Duodenal mucosa (tissue), 2 donors: ENCODE data around the gene ATCAY.

Experiments used
- H3K27ac ChIP-seq: one replicate; pipeline ENCODE4 v1.7.0; 2013; ENCODE audit warnings: low read depth, low read length
- H3K27me3 ChIP-seq, 2 donors: one replicate each; pipeline ENCODE4 v1.7.0; 2013; ENCODE audit warnings: low read length in 2 of 2, control low read depth in 1 of 2; ENCODE audit not compliant: insufficient read depth in 2 of 2, control insufficient read depth in 1 of 2
- H3K36me3 ChIP-seq, 2 donors: one replicate each; pipeline ENCODE4 v1.7.0; 2013; ENCODE audit warnings: low read length in 2 of 2, control low read depth in 1 of 2; ENCODE audit not compliant: insufficient read depth in 2 of 2, control insufficient read depth in 1 of 2
- H3K4me1 ChIP-seq, 2 donors: one replicate each; pipeline ENCODE4 v1.7.0; 2013; ENCODE audit warnings: low read length in 2 of 2, control low read depth in 1 of 2; ENCODE audit not compliant: insufficient read depth in 2 of 2, control insufficient read depth in 1 of 2
- H3K4me3 ChIP-seq, 2 donors: one replicate each; pipeline ENCODE4 v1.7.0; 2013; ENCODE audit warnings: low read length in 2 of 2, low read depth in 1 of 2
- H3K9ac ChIP-seq, 2 donors: one replicate each; pipeline ENCODE4 v1.7.0; 2013; ENCODE audit warnings: low read length in 2 of 2, low read depth in 1 of 2
- H3K9me3 ChIP-seq, 2 donors: one replicate each; pipeline ENCODE4 v1.7.0; 2013; ENCODE audit warnings: low read length in 2 of 2, control low read depth in 1 of 2; ENCODE audit not compliant: control insufficient read depth in 1 of 2

ATCAY gene

DNA sequence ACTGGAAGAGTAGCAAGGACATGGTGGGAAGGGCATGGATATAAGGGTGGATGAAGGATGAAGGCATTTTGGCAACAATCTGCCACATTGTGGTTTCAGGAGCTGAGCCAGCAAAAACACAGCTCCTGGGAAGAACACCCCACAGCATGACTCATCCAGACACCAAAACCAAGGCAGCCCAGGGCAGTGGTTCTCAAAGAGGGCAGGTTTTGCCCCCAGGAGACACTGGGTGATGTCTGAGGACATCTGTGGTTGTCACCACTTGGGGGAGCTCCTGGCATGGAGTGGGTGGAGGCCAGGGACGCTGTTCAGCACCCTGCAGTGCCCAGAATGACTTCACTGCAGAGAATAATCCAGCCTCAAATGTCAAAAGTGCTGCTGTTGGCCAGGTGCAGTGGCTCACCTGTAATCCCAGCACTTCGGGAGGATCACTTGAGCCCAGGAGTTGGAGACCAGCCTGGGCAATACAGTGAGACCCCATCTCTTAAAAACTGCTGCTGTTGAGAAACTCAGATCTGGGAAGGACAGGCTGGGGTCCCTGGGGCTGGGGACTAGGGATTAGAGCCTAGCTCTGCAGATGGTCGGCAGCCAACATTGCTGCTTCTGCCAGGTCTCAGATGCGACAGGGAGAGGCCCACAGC, 27.8 kb upstream of the ATCAY start:
- Histone ChIP-seq H3K27ac (no peak overlapping the region), H3K36me3 (no peaks in the 10 kb centered on the region), H3K4me3 (no peak overlapping the region), H3K27me3 (no peaks in the 10 kb centered on the region), H3K9ac (no peak overlapping the region), H3K4me1 (peaks cover 0 to 2% of the 10 kb centered on the region in 2 donors), H3K9me3 (peaks cover 6 to 14% of the 10 kb centered on the region in 2 donors)

GRCh38 chr19:3855320-3855719, 25.2 kb upstream of the ATCAY start:
- Histone ChIP-seq H3K27ac (no peak overlapping the region), H3K36me3 (no peaks in the 10 kb centered on the region), H3K9ac (peak overlapping the region in 1 of 2 donors; percentile 8), H3K9me3 (peaks cover 6 to 14% of the 10 kb centered on the region in 2 donors), H3K4me3 (peak overlapping the region; percentile 16 to 43), H3K27me3 (no peaks in the 10 kb centered on the region), H3K4me1 (peaks cover 0 to 2% of the 10 kb centered on the region in 2 donors)

- Histone ChIP-seq H3K9ac (no peak overlapping the region), H3K27me3 (no peaks in the 10 kb centered on the region)
Measured at GRCh38 chr19:3857449-3858003, 23.0 kb upstream of the ATCAY start.

GRCh38 chr19:3860499-3860898, 20.0 kb upstream of the ATCAY start:
- Histone ChIP-seq H3K36me3 (no peaks in the 10 kb centered on the region), H3K9ac (no peak overlapping the region), H3K4me1 (peaks cover 0 to 1% of the 10 kb centered on the region in 2 donors), H3K27me3 (no peaks in the 10 kb centered on the region), H3K4me3 (no peak overlapping the region), H3K9me3 (no peaks in the 10 kb centered on the region), H3K27ac (no peak overlapping the region)

More at GRCh38 chr19:3857449-3858003, 23.0 kb upstream of the ATCAY start:
- peaks cover 0 to 1% of the 10 kb centered on the region in 2 donors for H3K9me3 ChIP-seq
- no peak overlapping the region for H3K4me3 ChIP-seq
- H3K27ac ChIP-seq: no peak overlapping the region
- peaks cover 0 to 2% of the 10 kb centered on the region in 2 donors for H3K4me1 ChIP-seq
- no peaks in the 10 kb centered on the region for H3K36me3 ChIP-seq

DNA sequence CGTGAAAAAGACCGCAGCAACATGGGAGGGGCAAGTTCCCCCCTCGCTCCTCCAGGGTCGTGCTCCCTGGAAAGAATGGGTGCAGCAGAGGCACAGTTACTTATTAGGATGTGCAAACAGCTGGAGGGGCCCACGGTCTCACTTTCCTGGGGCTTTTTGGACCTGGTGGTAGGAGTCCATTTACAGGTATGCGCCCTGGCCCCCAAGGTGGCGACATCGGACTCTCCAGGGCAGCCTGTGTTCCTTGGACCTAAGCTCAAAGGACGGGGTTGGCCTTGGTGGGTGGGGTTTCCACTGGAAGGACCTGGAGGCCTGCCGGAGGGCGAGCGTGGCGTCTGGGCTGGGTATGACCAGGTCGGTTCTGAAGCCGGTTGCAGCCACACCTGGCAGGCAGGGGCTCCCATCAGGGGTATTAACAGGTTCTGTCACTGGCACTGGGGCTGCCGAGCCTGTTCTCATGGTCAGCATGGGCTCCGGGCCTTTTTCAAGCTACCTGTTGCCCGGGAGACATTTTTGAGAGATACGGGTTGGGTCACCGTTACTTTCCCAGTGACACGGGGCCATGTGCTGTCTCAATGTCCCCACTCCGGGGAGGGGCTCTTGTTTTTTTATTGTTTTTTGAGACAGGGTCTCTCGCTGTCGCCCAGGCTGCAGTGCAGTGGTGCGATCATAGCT, 17.5 kb upstream of the ATCAY start:
- Histone ChIP-seq H3K27ac (no peak overlapping the region), H3K36me3 (no peaks in the 10 kb centered on the region), H3K9me3 (no peaks in the 10 kb centered on the region), H3K27me3 (peaks cover 12 to 13% of the 10 kb centered on the region in 2 donors), H3K4me3 (no peak overlapping the region), H3K9ac (no peak overlapping the region), H3K4me1 (no peaks in the 10 kb centered on the region)

DNA sequence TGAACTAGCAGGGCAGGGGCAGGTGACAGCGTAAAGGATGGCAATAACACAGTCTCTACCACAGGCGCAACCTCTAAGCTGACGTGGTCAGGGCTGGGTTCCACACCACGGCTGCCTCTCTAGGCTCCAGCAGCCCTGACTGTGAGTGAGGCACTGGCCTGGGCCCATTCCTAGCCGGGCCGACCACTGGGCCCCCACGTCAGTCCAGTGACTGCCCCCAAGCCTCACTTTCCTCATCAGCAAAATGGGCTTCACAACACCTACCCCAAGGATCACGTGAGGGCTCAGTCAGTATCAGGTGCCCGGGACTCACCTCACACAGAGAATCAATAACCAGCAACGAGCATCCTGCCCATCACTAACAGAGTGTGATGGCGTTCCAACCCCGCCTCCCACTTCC, 16.8 kb upstream of the ATCAY start:
- Histone ChIP-seq H3K36me3 (no peaks in the 10 kb centered on the region), H3K4me1 (no peaks in the 10 kb centered on the region), H3K27ac (no peak overlapping the region), H3K4me3 (no peak overlapping the region), H3K9ac (no peak overlapping the region), H3K27me3 (peaks cover 15 to 16% of the 10 kb centered on the region in 2 donors), H3K9me3 (no peaks in the 10 kb centered on the region)

DNA sequence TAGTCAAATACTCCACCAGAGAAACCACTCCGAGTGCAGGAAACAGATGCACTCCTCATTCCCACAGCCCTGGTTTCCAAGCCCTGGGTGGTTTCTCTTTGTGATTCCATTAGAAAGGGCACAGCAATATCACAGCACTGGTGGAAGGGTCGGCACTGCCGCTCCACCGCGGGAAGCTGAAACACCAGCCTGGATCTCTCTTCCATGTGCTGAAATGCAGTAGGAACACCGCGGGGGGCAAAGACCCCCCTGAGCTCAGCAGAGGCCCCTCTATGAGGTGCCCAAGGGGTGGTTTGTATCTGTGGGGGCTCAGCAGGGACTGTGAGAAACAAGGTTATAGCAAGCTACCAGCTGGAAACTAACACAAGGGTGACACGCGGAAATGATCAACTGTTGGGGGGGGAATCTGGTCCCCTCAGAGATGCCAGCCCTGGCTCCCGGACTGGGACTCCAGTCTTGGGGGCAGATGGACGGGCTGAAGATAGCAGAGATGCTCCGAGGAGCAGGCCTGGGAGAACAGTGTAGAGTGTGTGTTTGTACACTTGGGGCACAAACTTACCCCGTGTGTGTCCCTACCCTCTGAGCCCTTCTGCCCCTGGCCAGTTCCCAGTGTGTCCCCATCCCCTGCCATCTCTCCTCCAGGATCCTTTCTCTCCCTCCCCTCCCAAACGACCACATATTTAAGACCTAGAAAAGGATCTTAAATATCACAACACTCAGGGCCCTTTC, 13.4 kb upstream of the ATCAY start:
- Histone ChIP-seq H3K27ac (no peak overlapping the region), H3K4me3 (no peak overlapping the region), H3K4me1 (no peaks in the 10 kb centered on the region), H3K9me3 (no peaks in the 10 kb centered on the region), H3K36me3 (no peaks in the 10 kb centered on the region), H3K27me3 (peaks cover 16 to 22% of the 10 kb centered on the region in 2 donors), H3K9ac (no peak overlapping the region)

DNA sequence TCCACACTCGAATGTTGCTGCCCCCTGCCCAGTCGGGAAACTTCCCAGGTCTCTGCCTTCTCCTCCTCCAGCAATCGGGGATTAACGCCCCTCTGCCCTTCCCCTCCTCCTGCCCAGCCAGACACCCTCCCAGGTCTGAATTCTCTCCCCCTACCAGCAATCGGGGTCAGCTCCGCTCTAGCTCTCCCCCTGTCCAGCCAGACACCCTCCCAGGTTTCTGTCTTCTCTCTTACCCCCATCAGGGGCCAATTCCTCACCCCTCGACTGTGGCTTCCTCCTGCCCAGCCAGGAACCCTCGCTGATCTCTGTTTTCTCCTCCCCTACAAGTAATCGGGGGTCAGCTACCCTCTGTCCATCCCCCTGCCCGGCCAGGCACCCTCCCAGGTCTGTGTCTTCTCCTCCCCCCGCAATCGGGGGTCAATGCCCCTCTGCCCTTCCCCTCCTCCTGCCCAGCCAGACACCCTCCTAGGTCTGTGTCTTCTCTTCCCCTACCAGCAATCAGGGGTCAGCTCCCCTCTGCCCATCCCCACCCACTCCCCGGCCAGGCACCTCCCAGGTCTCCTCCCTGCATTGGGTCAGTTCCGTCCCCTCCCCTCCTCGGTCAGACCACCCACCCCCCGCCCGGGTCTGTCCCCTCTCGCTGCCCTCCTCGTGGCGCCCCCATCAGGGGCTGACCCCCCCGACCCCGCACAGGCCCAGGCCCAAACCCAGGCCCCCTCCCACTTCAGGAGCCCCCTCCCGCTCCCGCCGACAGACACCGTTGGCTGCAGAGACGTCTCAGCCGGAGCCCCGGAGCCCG, 12.3 kb upstream of the ATCAY start:
- Histone ChIP-seq H3K4me3 (no peak overlapping the region), H3K4me1 (no peaks in the 10 kb centered on the region), H3K27ac (no peak overlapping the region), H3K9ac (no peak overlapping the region), H3K9me3 (no peaks in the 10 kb centered on the region), H3K27me3 (peaks cover 16 to 22% of the 10 kb centered on the region in 2 donors), H3K36me3 (no peaks in the 10 kb centered on the region)

DNA sequence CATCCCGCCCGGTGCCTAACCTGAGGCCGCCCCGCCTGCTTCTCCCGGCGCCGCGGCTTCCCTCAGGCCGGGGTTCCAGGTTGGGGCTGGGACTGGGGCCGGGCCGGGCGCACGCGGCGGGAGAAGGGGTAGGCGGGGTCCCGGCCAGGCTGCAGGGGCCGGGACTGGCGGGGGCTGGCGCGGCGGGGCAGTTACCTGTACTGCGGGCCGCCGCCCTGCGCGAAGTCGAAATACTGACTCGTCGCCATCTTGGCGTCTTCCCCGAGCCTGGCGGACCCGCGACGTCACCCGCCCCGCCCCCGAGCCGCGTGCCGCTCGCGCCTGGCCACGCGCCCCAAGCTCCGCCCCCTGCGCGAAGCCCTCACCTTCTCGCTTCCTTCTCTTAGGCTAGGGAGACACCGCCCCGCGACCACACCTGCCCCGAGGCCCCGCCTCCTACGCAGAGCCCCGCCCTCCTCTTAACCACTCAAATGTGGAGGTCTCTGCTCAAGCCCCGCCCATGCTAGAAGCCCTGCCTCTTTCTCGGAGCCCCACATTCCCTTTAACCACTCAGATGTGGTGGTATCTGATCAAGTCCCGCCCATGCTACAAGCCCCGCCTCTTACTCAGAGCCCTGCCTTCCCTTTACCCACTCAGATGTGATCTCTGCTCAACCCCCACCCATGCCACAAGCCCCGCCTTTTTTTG, 11.6 kb upstream of the ATCAY start, which contains the start of gene ZFR2:
TSS of gene ZFR2 (minus strand) at position 269 of the 687 bp plus-strand sequence. CDS start at position 248, 21 bp downstream.
- H3K4me3 ChIP-seq: no peak within 1 kb of the TSS
- peaks cover 16 to 22% of the 10 kb centered on the region in 2 donors for H3K27me3 ChIP-seq
- H3K9ac ChIP-seq: no peak within 1 kb of the TSS
- no peaks in the 10 kb centered on the region for H3K4me1 ChIP-seq
- no peaks in the 10 kb centered on the region for H3K36me3 ChIP-seq
- H3K9me3 ChIP-seq: no peaks in the 10 kb centered on the region
- H3K27ac ChIP-seq: no peak within 1 kb of the TSS
